K562 (cell line): ENCODE results near the gene LY6G6D. TPM values are rescaled to one million over a fixed set of nuclear protein-coding genes. Genes with fewer than 3 reads are reported as not detected.

Source experiments
- ARID1B ChIP-seq: fragments of 450-650 bp; IDR thresholded peaks from 2 replicates; pipeline ENCODE4 v1.6.1; 2016; ENCODE audit warnings: antibody characterized with exemption, mild to moderate bottlenecking, inconsistent platforms
- CSDE1 ChIP-seq, 2 experiments: fragments of 450-650 bp; IDR thresholded peaks; 2 replicates each; pipeline ENCODE4 v1.6.1; 2016; ENCODE audit warnings: mild to moderate bottlenecking in 1 of 2
- EZH2 ChIP-seq: IDR thresholded peaks from 2 replicates; pipeline ENCODE4 v1.6.1; 2012; ENCODE audit warnings: low read depth, mild to moderate bottlenecking, inconsistent platforms, low read length, borderline replicate concordance
- HINFP ChIP-seq: fragments of 450-650 bp; conservative IDR thresholded peaks from 2 replicates; pipeline ENCODE4 v1.6.1; 2016; ENCODE audit warnings: missing genetic modification characterization, low read depth, mild to moderate bottlenecking, control low read depth, missing compliant biosample characterization
- PCBP1 ChIP-seq: fragments of 200-400 bp; formaldehyde crosslinking; IDR thresholded peaks from 2 replicates; pipeline ENCODE4 v1.6.1; 2018; ENCODE audit warnings: mild to moderate bottlenecking, low read depth, low read length; ENCODE audit not compliant: poor library complexity, severe bottlenecking
- POLR2H ChIP-seq: IDR thresholded peaks from 2 replicates; pipeline ENCODE4 v1.6.1; 2016; ENCODE audit warnings: missing genetic modification characterization, low read depth, mild to moderate bottlenecking, control low read depth, missing compliant biosample characterization, moderate library complexity
- RBM22 ChIP-seq: fragments of 200-400 bp; formaldehyde crosslinking; IDR thresholded peaks from 2 replicates; pipeline ENCODE4 v1.6.1; 2018; ENCODE audit warnings: low read length, low read depth; ENCODE audit not compliant: poor library complexity, severe bottlenecking
- RHOXF2B ChIP-seq: fragments of 250-450 bp; sonication (Bioruptor Pico); conservative IDR thresholded peaks from 2 replicates; pipeline ENCODE4 v1.5.1; 2021
- RNF2 ChIP-seq: sonication (generic); IDR thresholded peaks from 2 replicates; pipeline ENCODE4 v1.6.1; 2016
- SREBF2 ChIP-seq: sonication (generic); formaldehyde crosslinking; IDR thresholded peaks from 2 replicates; pipeline ENCODE4 v1.4.0; 2020; ENCODE audit warnings: mild to moderate bottlenecking, missing genetic modification reagents
- SRF ChIP-seq, 2 experiments: fragments of 250-450, 450-650 bp in 1 of 2; sonication (Bioruptor Pico) in 1 of 2; sonication (generic) in 1 of 2; formaldehyde crosslinking; IDR thresholded peaks; 2 replicates each; pipeline versions ENCODE4 v1.5.0 to v1.5.1; 2020 to 2022; ENCODE audit warnings: mild to moderate bottlenecking in 1 of 2, missing genetic modification reagents in 1 of 2
- TCF15 ChIP-seq: fragments of 250-450 bp; sonication (Bioruptor Pico); IDR thresholded peaks from 2 replicates; pipeline ENCODE4 v1.8.0; 2022; ENCODE audit warnings: moderate library complexity, mild to moderate bottlenecking, inconsistent platforms
- ZNF140 ChIP-seq: fragments of 250-450 bp; sonication (Bioruptor Pico); IDR thresholded peaks from 2 replicates; pipeline ENCODE4 v1.8.0; 2021; ENCODE audit warnings: moderate library complexity, mild to moderate bottlenecking, inconsistent platforms
- ZNF639 ChIP-seq, 2 experiments: fragments of 200-800 bp in 1 of 2; sonication (Bioruptor generic) in 1 of 2; sonication (generic) in 1 of 2; formaldehyde crosslinking in 1 of 2; IDR thresholded peaks in 1 of 2; conservative IDR thresholded peaks in 1 of 2; 2 replicates each; pipeline versions ENCODE4 v1.5.0 to v1.6.1; 2016 to 2020; ENCODE audit warnings: missing compliant biosample characterization in 1 of 2, missing genetic modification characterization in 1 of 2, missing genetic modification reagents in 1 of 2
- ZNF77 ChIP-seq: fragments of 250-450 bp; sonication (Bioruptor Pico); IDR thresholded peaks from 2 replicates; pipeline ENCODE4 v1.5.0; 2020
- polyA plus RNA-seq, 8 experiments: library from polyadenylated mRNA; depleted of rRNA in 4 of 8; stranded (reverse) in 5 of 8; unstranded in 3 of 8; fragments of >200 nt; fragmentation: Nextera tagmentation in 2 of 8; fragmentation: Illumina TruSeq in 1 of 8; extraction: Ambion mirVana in 2 of 8; extraction: Trizol in 1 of 8; gene quantifications; 2 replicates each; pipeline versions ENCODE4 v1.2.1 to v1.2.3, GENCODE V29; 2011 to 2014; ENCODE audit warnings: inconsistent platforms in 1 of 8, missing spikeins in 1 of 8
- total RNA-seq, 7 experiments: library from RNA; depleted of rRNA in 6 of 7; stranded (reverse); fragments of >200 nt in 6 of 7; fragmentation: Illumina TruSeq in 2 of 7; extraction: Trizol in 2 of 7; gene quantifications; 2 replicates each; pipeline versions ENCODE4 v1.2.1 to v1.2.3, GENCODE V29; 2011 to 2021; ENCODE audit warnings: low replicate concordance in 1 of 7
- TF ChIP-seq, protein P1 (sequence below): sonication (generic); formaldehyde crosslinking; IDR thresholded peaks from 2 replicates; pipeline ENCODE4 v1.8.1; 2023; ENCODE audit warnings: mild to moderate bottlenecking, missing genetic modification reagents, moderate library complexity
- TF ChIP-seq, protein P2 (sequence below): sonication (generic); formaldehyde crosslinking; IDR thresholded peaks from 2 replicates; pipeline ENCODE4 v1.8.1; 2023; ENCODE audit warnings: mild to moderate bottlenecking, missing genetic modification reagents
- TF ChIP-seq, protein P3 (sequence below): IDR thresholded peaks from 2 replicates; pipeline ENCODE4 v1.6.1; 2016; ENCODE audit warnings: missing genetic modification characterization, missing compliant biosample characterization

Gene LY6G6D
- total and polyA plus RNA-seq, 9 of the 15 experiments (the other 6 are each of a cell fraction or from before 2014, with no cell fraction given), result 0.30 to 0.38 TPM; not detected in 7

DNA sequence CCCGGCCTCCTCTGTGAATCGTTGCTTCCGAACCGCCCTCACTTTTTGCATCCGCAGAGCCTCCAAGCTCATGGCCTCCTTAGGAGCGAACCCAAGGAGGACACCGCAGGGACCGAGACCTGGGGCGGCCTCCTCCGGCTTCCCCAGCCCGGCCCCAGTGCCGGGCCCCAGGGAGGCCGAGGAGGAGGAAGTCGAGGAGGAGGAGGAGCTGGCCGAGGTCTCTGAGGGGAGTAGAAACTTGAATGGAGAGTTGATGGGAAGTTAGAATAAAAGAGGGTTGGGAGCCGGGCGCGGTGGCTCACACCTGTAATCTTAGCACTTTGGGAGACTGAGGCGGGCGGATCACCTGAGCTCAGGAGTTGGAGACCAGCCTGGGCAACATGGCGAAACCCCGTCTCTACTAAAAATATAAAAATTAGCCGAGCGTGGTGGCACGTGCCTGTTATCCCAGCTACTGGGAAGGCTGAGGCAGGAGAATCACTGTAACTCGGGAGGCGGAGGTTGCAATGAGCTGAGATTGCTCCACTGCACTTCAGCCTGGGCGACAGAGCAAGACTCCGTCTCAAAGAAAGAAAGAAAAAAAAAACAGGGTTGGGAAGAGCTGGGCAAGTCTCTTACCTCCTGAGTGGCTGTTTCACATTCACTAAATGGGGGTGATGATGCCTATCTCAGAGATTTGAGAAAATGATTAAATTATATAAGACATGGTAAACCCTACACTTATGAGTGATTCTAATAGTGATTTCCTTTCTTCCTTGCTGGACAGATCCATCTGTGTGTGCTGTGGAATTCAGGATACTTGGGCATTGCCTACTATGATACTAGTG is 25.5 kb downstream of the LY6G6D start (continued):
- TF ChIP-seq RBM22 (peak; percentile 58), TCF15 (no peak), ARID1B (no peak), SREBF2 (CRISPR knock-in tag) (no peak), ZNF639 (CRISPR knock-in tag; conservative IDR thresholded peaks at IDR 0.05 in 1 of 2, IDR thresholded peaks at IDR 0.05 in 1 of 2) (no peak), ZNF140 (CRISPR knock-in tag) (peak; percentile 25; the same call in 1 of the 2 replicates), PCBP1 (peak; percentile 10), EZH2 (no peak), CSDE1 (IDR thresholded peaks at IDR 0.05) (no peak), RNF2 (no peak), ZNF77 (CRISPR knock-in tag) (no peak), RHOXF2B (CRISPR knock-in tag) (no peak; the same call in 1 of the 2 replicates), POLR2H (tag) (no peak), SRF (CRISPR knock-in tag; IDR thresholded peaks at IDR 0.05) (no peak; a peak in 1 of 4 replicates), HINFP (tag) (no peak)
- TF ChIP-seq, protein P1, sequence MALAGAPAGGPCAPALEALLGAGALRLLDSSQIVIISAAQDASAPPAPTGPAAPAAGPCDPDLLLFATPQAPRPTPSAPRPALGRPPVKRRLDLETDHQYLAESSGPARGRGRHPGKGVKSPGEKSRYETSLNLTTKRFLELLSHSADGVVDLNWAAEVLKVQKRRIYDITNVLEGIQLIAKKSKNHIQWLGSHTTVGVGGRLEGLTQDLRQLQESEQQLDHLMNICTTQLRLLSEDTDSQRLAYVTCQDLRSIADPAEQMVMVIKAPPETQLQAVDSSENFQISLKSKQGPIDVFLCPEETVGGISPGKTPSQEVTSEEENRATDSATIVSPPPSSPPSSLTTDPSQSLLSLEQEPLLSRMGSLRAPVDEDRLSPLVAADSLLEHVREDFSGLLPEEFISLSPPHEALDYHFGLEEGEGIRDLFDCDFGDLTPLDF (CRISPR knock-in tag), result no peak
- TF ChIP-seq, protein P2, sequence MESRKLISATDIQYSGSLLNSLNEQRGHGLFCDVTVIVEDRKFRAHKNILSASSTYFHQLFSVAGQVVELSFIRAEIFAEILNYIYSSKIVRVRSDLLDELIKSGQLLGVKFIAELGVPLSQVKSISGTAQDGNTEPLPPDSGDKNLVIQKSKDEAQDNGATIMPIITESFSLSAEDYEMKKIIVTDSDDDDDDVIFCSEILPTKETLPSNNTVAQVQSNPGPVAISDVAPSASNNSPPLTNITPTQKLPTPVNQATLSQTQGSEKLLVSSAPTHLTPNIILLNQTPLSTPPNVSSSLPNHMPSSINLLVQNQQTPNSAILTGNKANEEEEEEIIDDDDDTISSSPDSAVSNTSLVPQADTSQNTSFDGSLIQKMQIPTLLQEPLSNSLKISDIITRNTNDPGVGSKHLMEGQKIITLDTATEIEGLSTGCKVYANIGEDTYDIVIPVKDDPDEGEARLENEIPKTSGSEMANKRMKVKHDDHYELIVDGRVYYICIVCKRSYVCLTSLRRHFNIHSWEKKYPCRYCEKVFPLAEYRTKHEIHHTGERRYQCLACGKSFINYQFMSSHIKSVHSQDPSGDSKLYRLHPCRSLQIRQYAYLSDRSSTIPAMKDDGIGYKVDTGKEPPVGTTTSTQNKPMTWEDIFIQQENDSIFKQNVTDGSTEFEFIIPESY (CRISPR knock-in tag), result no peak
- TF ChIP-seq, protein P3, sequence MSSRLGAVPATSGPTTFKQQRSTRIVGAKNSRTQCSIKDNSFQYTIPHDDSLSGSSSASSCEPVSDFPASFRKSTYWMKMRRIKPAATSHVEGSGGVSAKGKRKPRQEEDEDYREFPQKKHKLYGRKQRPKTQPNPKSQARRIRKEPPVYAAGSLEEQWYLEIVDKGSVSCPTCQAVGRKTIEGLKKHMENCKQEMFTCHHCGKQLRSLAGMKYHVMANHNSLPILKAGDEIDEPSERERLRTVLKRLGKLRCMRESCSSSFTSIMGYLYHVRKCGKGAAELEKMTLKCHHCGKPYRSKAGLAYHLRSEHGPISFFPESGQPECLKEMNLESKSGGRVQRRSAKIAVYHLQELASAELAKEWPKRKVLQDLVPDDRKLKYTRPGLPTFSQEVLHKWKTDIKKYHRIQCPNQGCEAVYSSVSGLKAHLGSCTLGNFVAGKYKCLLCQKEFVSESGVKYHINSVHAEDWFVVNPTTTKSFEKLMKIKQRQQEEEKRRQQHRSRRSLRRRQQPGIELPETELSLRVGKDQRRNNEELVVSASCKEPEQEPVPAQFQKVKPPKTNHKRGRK (tag), result no peak
